ENCODE results near the gene RPTOR.
"Not testable (repeated sequence)": the region's sequence is repeated elsewhere in the genome, so short reads cannot be mapped to it uniquely, and the experiment has no call there.

DNA sequence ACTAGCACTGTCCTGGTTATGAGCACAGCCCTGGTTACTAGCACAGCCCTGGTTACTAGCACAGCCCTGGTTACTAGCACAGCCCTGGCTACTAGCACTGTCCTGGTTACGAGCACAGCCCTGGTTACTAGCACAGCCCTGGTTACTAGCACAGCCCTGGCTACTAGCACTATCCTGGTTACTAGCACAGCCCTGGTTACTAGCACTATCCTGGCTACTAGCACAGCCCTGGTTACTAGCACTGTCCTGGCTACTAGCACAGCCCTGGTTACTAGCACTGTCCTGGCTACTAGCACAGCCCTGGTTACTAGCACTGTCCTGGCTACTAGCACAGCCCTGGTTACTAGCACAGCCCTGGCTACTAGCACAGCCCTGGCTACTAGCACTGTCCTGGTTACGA, 199.3 kb downstream of the RPTOR start:
- TF ChIP-seq, protein P1, sequence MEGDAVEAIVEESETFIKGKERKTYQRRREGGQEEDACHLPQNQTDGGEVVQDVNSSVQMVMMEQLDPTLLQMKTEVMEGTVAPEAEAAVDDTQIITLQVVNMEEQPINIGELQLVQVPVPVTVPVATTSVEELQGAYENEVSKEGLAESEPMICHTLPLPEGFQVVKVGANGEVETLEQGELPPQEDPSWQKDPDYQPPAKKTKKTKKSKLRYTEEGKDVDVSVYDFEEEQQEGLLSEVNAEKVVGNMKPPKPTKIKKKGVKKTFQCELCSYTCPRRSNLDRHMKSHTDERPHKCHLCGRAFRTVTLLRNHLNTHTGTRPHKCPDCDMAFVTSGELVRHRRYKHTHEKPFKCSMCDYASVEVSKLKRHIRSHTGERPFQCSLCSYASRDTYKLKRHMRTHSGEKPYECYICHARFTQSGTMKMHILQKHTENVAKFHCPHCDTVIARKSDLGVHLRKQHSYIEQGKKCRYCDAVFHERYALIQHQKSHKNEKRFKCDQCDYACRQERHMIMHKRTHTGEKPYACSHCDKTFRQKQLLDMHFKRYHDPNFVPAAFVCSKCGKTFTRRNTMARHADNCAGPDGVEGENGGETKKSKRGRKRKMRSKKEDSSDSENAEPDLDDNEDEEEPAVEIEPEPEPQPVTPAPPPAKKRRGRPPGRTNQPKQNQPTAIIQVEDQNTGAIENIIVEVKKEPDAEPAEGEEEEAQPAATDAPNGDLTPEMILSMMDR (IDR thresholded peaks at IDR 0.05): not testable (repeated sequence)
- TF ChIP-seq SMC3 (IDR thresholded peaks at IDR 0.05; ENCODE audit: low read depth, low read length); RAD21 (IDR thresholded peaks at IDR 0.05; ENCODE audit: low read length); GATA2 (CRISPR knock-in tag; IDR thresholded peaks at IDR 0.05); FOXJ3 (CRISPR knock-in tag; IDR thresholded peaks at IDR 0.05); FOSL2 (IDR thresholded peaks at IDR 0.05; ENCODE audit: borderline replicate concordance, low read depth): not testable (repeated sequence)
- TF ChIP-seq, protein P2, sequence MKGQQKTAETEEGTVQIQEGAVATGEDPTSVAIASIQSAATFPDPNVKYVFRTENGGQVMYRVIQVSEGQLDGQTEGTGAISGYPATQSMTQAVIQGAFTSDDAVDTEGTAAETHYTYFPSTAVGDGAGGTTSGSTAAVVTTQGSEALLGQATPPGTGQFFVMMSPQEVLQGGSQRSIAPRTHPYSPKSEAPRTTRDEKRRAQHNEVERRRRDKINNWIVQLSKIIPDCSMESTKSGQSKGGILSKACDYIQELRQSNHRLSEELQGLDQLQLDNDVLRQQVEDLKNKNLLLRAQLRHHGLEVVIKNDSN (IDR thresholded peaks at IDR 0.05; ENCODE audit: borderline replicate concordance, low read depth): not testable (repeated sequence)
